ENCODE data around the gene BRWD1. TPM values are rescaled to one million over a fixed set of nuclear protein-coding genes. Genes with fewer than 3 reads are reported as not detected.

Gene BRWD1
- total RNA-seq, 1 experiment from 2014 or later, result 28.8 TPM

DNA sequence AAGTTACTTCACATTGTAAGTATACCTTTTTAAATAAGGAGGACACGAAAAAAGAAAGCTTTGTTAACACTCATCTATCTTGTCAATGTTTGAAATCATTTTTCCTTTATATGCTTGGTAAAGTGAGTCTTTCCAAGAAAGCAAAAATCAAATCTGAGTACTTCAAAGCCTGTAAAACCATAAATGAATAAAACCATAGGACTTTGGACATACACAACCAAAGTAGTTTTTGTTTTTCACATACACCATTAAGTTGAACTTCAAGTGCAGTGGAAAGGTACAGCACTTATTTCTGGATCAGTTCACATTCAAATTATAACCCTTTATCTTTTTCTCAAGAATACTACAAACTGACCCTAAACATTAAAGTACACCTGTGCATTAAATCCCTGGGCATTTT lies 120.1 kb downstream of the BRWD1 start:
- CTCF ChIA-PET, result no interaction called here
- no TSS peak for BruUV-seq (replicated peaks)
- DNase-seq, result no peak
- TF ChIP-seq, protein P1, sequence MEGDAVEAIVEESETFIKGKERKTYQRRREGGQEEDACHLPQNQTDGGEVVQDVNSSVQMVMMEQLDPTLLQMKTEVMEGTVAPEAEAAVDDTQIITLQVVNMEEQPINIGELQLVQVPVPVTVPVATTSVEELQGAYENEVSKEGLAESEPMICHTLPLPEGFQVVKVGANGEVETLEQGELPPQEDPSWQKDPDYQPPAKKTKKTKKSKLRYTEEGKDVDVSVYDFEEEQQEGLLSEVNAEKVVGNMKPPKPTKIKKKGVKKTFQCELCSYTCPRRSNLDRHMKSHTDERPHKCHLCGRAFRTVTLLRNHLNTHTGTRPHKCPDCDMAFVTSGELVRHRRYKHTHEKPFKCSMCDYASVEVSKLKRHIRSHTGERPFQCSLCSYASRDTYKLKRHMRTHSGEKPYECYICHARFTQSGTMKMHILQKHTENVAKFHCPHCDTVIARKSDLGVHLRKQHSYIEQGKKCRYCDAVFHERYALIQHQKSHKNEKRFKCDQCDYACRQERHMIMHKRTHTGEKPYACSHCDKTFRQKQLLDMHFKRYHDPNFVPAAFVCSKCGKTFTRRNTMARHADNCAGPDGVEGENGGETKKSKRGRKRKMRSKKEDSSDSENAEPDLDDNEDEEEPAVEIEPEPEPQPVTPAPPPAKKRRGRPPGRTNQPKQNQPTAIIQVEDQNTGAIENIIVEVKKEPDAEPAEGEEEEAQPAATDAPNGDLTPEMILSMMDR (IDR thresholded peaks at IDR 0.05; ENCODE audit: unreplicated experiment), result no peak
- Mint-ChIP-seq H3K9me3 (ENCODE audit: low read depth, unreplicated experiment) (no peaks in the 10 kb centered on the region), H3K27ac (ENCODE audit: unreplicated experiment) (no peak overlapping the region), H3K4me1 (ENCODE audit: low read depth, unreplicated experiment) (no peaks in the 10 kb centered on the region), H3K36me3 (ENCODE audit: insufficient read depth, unreplicated experiment) (peaks cover 10% of the 10 kb centered on the region), H3K27me3 (ENCODE audit: unreplicated experiment) (no peaks in the 10 kb centered on the region), H3K4me3 (ENCODE audit: low read depth, unreplicated experiment) (no peak overlapping the region)
- intact Hi-C loops (cut with micrococcal nuclease; ENCODE audit: unreplicated experiment), result no loop called here

DNA sequence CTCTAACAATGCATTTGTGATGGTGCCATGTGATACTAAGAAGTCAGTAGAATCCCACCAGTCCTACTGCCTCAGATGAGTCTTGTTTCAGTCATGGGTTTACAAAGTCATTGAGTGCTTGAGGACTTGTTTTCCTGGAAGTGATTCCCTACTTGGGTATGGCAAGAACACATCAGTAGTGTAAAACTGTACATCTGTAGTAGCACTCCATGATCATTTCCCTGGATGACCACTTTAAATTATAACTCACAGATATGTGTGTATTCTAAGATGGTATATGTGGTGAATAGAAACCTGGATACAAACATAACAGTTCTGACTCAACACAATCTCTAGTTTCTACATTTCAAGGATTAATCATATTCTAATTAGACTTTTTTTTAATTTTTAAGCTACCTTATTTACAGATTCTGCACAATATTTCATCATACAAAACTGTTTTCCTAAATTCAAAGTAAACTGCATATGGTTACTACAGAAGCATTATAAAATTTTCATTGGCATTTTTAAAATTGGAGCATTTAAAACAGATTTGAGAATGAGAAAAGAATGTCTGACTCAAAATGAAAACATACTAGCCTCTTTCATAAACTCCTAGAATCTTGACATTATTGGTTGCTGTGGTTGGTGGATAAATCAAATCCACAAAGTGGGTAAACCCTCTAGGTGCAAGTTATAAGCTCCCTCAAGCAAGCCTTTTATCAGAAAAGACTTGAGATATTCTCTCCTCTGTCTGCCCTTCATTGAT lies 123.4 kb downstream of the BRWD1 start:
- Mint-ChIP-seq H3K4me3 (ENCODE audit: low read depth, unreplicated experiment) (no peak overlapping the region), H3K27me3 (ENCODE audit: unreplicated experiment) (no peaks in the 10 kb centered on the region), H3K36me3 (ENCODE audit: insufficient read depth, unreplicated experiment) (peaks cover 1% of the 10 kb centered on the region), H3K9me3 (ENCODE audit: low read depth, unreplicated experiment) (no peaks in the 10 kb centered on the region), H3K4me1 (ENCODE audit: low read depth, unreplicated experiment) (no peaks in the 10 kb centered on the region), H3K27ac (ENCODE audit: unreplicated experiment) (no peak overlapping the region)
- BruUV-seq (replicated peaks), result no TSS peak
- TF ChIP-seq, protein P1 (IDR thresholded peaks at IDR 0.05; ENCODE audit: unreplicated experiment), result no peak
- CTCF ChIA-PET, result no interaction called here
- intact Hi-C loops (cut with micrococcal nuclease; ENCODE audit: unreplicated experiment), result no loop called here
- DNase-seq, result no peak

DNA sequence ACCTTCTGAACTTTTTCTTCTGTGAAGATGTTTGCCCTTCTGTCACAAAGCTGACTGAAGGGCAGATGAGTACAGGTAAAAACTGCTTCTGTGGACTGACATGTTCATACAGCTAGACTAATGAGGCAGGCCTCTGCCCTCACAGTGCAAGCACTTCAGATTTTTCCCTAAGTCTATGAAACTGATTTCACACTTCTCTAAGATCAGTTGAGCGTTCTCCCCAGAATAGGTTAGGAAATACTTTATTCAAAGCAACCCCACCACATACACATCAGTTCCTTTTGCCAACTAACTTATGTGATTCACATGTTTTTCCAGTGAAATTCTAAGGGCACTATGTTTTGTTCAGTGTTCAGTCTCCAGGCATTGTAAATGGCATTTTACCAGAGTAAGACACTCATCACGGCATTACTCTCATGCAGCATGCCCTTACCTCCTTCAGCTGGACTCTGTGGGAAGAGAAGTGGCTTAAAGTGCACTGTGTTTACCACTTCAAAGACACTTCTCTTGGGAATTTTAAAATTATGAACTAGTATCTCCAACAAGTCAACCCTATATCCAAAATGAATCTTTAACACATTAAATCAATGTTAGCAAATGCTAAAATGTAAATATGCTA lies 124.8 kb downstream of the BRWD1 start:
- no peak overlapping the region for H3K4me3 Mint-ChIP-seq (ENCODE audit: low read depth, unreplicated experiment)
- DNase-seq, result no peak
- H3K27me3 Mint-ChIP-seq (ENCODE audit: unreplicated experiment), result no peaks in the 10 kb centered on the region
- CTCF ChIA-PET, result no interaction called here
- TF ChIP-seq, protein P1 (IDR thresholded peaks at IDR 0.05; ENCODE audit: unreplicated experiment), result no peak
- H3K36me3 Mint-ChIP-seq (ENCODE audit: insufficient read depth, unreplicated experiment), result peaks cover 9% of the 10 kb centered on the region
- no peaks in the 10 kb centered on the region for H3K9me3 Mint-ChIP-seq (ENCODE audit: low read depth, unreplicated experiment)
- BruUV-seq (replicated peaks), result no TSS peak
- H3K4me1 Mint-ChIP-seq (ENCODE audit: low read depth, unreplicated experiment), result no peaks in the 10 kb centered on the region
- intact Hi-C loops (cut with micrococcal nuclease; ENCODE audit: unreplicated experiment), result no loop called here
- no peak overlapping the region for H3K27ac Mint-ChIP-seq (ENCODE audit: unreplicated experiment)

DNA sequence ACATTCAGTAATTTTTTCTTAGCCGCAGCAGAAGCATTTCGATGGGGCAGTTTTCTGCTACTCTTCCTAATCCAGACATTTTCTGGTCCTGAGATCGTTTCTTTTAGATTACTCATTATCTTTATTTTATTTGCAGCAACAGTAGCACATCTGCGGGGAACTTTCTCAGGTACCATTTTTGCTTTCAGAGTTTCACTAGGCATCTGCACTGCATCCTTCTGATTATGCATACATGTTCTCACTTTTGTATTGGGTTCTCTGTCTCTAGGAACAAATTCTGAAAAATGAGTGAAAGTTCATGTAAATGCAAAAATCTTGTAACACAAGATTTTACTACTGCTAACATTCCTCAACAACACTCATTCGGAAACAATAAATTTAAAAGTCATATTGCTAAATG lies 126.3 kb downstream of the BRWD1 start:
- intact Hi-C loops (cut with micrococcal nuclease; ENCODE audit: unreplicated experiment), result no loop called here
- no peak overlapping the region for H3K27ac Mint-ChIP-seq (ENCODE audit: unreplicated experiment)

More for the DNA sequence above, 126.3 kb downstream of the BRWD1 start:
- TF ChIP-seq, protein P1 (IDR thresholded peaks at IDR 0.05; ENCODE audit: unreplicated experiment), result no peak
- CTCF ChIA-PET, result no interaction called here
- Mint-ChIP-seq H3K27me3 (ENCODE audit: unreplicated experiment) (no peaks in the 10 kb centered on the region), H3K4me3 (ENCODE audit: low read depth, unreplicated experiment) (no peak overlapping the region), H3K4me1 (ENCODE audit: low read depth, unreplicated experiment) (no peaks in the 10 kb centered on the region), H3K36me3 (ENCODE audit: insufficient read depth, unreplicated experiment) (peaks cover 23% of the 10 kb centered on the region), H3K9me3 (ENCODE audit: low read depth, unreplicated experiment) (no peaks in the 10 kb centered on the region)
- no TSS peak for BruUV-seq (replicated peaks)
- DNase-seq, result no peak

Data from Calu3 (cell line).